GM13976 (cell line): Measurements from ENCODE around the gene HES1.

ENCODE experiments used
- DNase-seq: peaks from one replicate; pipeline ENCODE4 v3.0.0; 2012; ENCODE audit warnings: low spot score
- CTCF ChIP-seq: IDR thresholded peaks from 2 replicates; pipeline ENCODE4 v1.5.1; 2012; ENCODE audit warnings: borderline replicate concordance, mild to moderate bottlenecking; ENCODE audit not compliant: insufficient read depth; ENCODE audit errors: extremely low read depth, missing control alignments, control extremely low read depth
- in situ Hi-C: fragments of 300-500 bp; cut with MboI; formaldehyde crosslinking; loops from one replicate; pipeline ENCODE4 v1.12.0; 2022; ENCODE audit warnings: low sequenced_read_pairs, mixed read lengths, inconsistent platforms; ENCODE audit not compliant: unreplicated experiment

Gene HES1

GRCh38 chr3:194109192-194109863, 26.6 kb upstream of the HES1 start:
- in situ Hi-C loops, result no loop called here
- DNase-seq, result no peak
- no peak for TF ChIP-seq CTCF

GRCh38 chr3:194110483-194110882, 25.5 kb upstream of the HES1 start:
- no peak for DNase-seq
- in situ Hi-C loops, result no loop called here
- no peak for TF ChIP-seq CTCF

- DNase-seq, result no peak
- no peak for TF ChIP-seq CTCF
- in situ Hi-C loops, result no loop called here
These were observed 24.6 kb upstream of the HES1 start for GRCh38 chr3:194111336-194111735.

GRCh38 chr3:194112120-194113106, 23.5 kb upstream of the HES1 start:
- DNase-seq, result no peak
- TF ChIP-seq CTCF, result no peak
- in situ Hi-C loops, result no loop called here

- no peak for TF ChIP-seq CTCF
- DNase-seq, result no peak
- in situ Hi-C loops, result no loop called here
These were observed 21.8 kb upstream of the HES1 start for GRCh38 chr3:194114123-194114522.

- in situ Hi-C loops, result no loop called here
- no peak for TF ChIP-seq CTCF
- no peak for DNase-seq
These were observed 18.7 kb upstream of the HES1 start for GRCh38 chr3:194117104-194117845.
